Pancreas (tissue), 10 donors: ENCODE data around the gene SYNPO2. TPM values are rescaled to one million over a fixed set of nuclear protein-coding genes. Genes with fewer than 3 reads are reported as not detected.

Experiments used
- ATAC-seq, 4 donors: fragments of 200-7000 bp; cut with Tn5 transposase; one replicate each; pipeline versions ENCODE4 v1.8.0 to v1.9.1; 2020; ENCODE audit warnings: mild to moderate bottlenecking in 4 of 4, moderate library complexity in 4 of 4
- DNase-seq, 6 donors: peaks; one replicate each; pipeline ENCODE4 v3.0.0-alpha.2; 2020
- FAIRE-seq: peaks from 2 replicates; lab custom pipeline; 2012; peaks lifted over from hg19 to GRCh38; lab: Jason Lieb, UNC
- H3K27ac ChIP-seq, 4 donors: fragments of 200-600 bp; sonication (generic); 1 replicate in 3 of 4; 2 replicates in 1 of 4; pipeline versions ENCODE4 v1.5.0 to v1.8.0; 2020
- H3K27me3 ChIP-seq, 4 donors: fragments of 200-600 bp; one replicate each; pipeline ENCODE4 v1.8.0; 2021
- H3K36me3 ChIP-seq, 3 donors: fragments of 200-600 bp; sonication (generic) in 1 of 3; one replicate each; pipeline versions ENCODE4 v1.5.0 to v1.8.0; 2020 to 2021
- H3K4me1 ChIP-seq, 3 donors: fragments of 200-600 bp; one replicate each; pipeline ENCODE4 v1.8.0; 2021
- H3K4me3 ChIP-seq, 4 donors: fragments of 200-600 bp; sonication (generic) in 2 of 4; one replicate each; pipeline versions ENCODE4 v1.5.0 to v1.8.0; 2020 to 2021
- H3K9me3 ChIP-seq, 4 donors: fragments of 200-600 bp; one replicate each; pipeline ENCODE4 v1.8.0; 2021
- CTCF ChIP-seq, 4 donors: fragments of 200-600 bp; sonication (generic) in 3 of 4; IDR thresholded peaks; one replicate each; pipeline versions ENCODE4 v1.5.0 to v1.8.0; 2021; ENCODE audit warnings: antibody characterized with exemption in 4 of 4
- WGBS, 2 donors: extraction: QIAGEN DNeasy Blood & Tissue Kit; methylation state at CpG; one replicate each; pipeline ENCODE4 v1.1.7; 2013; 5-methylcytosine and 5-hydroxymethylcytosine counted together
- intact Hi-C, 3 donors: fragments of 100-400 bp; cut with DNase I; formaldehyde crosslinking; loops; one replicate each; pipeline versions ENCODE4 v1.11.1 to v1.14.2; 2022
- polyA plus RNA-seq, 2 donors: library from polyadenylated mRNA; stranded (reverse); fragments of 200-250 nt; gene quantifications; one replicate each; pipeline ENCODE4 v1.2.3, GENCODE V29; 2013
- total RNA-seq, 6 donors: library from RNA; stranded (reverse); fragmentation: NEBNext Ultra II Directional in 4 of 6; extraction: Animal tissue kit (Norgen Biotek cat#: 25700) in 4 of 6; gene quantifications; one replicate each; pipeline versions ENCODE4 v1.2.1 to v1.2.4, GENCODE V29; 2021 to 2023
- donor health status: healthy with polysubstance abuse.
- donor health status: DM: no; HTN: no; CAD: no; lungs with moderate emphysema.
- donor health status: DM: no; HTN: no; CAD: no.
- donor health status: control.
- donor health status: control.
- donor health status: Bipolar disorder and iron deficiency.
- donor health status: DM: yes; HTN: yes; CAD: no.
- donor health status: DM: no; HTN: no; CAD: no.
- donor health status: DM: no; HTN: no; CAD: no.
- donor health status: DM: yes; HTN: yes; CAD: no.

Gene SYNPO2
- total and polyA plus RNA-seq, 8 donors = 2.1 to 10.9 (median 4.1) TPM

- no peak for TF ChIP-seq CTCF (IDR thresholded peaks at IDR 0.05)
- Histone ChIP-seq H3K4me1 (peaks cover 0 to 13% (median 7%) of the 10 kb centered on the region in 3 donors), H3K9me3 (no peaks in the 10 kb centered on the region), H3K36me3 (no peaks in the 10 kb centered on the region), H3K27ac (no peak overlapping the region), H3K4me3 (no peak overlapping the region), H3K27me3 (peaks cover 0 to 7% (median 0%) of the 10 kb centered on the region in 4 donors)
- DNase-seq = no peak
- ATAC-seq = no peak
- FAIRE-seq = no peak
- intact Hi-C loops = no loop called here
- WGBS, 2 donors = 62 to 69% methylated on average over 2 of the region's 2 CpGs
Measured at GRCh38 chr4:119027811-119028210, 139.2 kb downstream of the SYNPO2 start.

- intact Hi-C loops = no loop called here
- peak; percentile 5 for FAIRE-seq
Measured at GRCh38 chr4:119028296-119028695, 139.6 kb downstream of the SYNPO2 start.

GRCh38 chr4:119029847-119030535 lies 141.3 kb downstream of the SYNPO2 start:
- FAIRE-seq (no peak), DNase-seq (no peak), ATAC-seq (no peak)
- Histone ChIP-seq H3K27ac (no peak overlapping the region), H3K4me1 (peaks cover 0 to 8% (median 7%) of the 10 kb centered on the region in 3 donors), H3K36me3 (no peaks in the 10 kb centered on the region), H3K27me3 (no peaks in the 10 kb centered on the region), H3K9me3 (no peaks in the 10 kb centered on the region), H3K4me3 (no peak overlapping the region)
- WGBS, 2 donors = 85 to 93% methylated on average over 18 of the region's 18 CpGs
- no peak for TF ChIP-seq CTCF (IDR thresholded peaks at IDR 0.05)
- intact Hi-C loops = no loop called here

More at GRCh38 chr4:119028296-119028695, 139.6 kb downstream of the SYNPO2 start:
- no peak for DNase-seq
- H3K27me3 ChIP-seq = peaks cover 0 to 2% (median 0%) of the 10 kb centered on the region in 4 donors
- 73 to 80% methylated on average over 2 of the region's 2 CpGs for WGBS, 2 donors
- peaks cover 0 to 13% (median 7%) of the 10 kb centered on the region in 3 donors for H3K4me1 ChIP-seq
- H3K4me3 ChIP-seq = no peak overlapping the region
- no peak overlapping the region for H3K27ac ChIP-seq
- TF ChIP-seq CTCF (IDR thresholded peaks at IDR 0.05) = no peak
- ATAC-seq = no peak
- H3K36me3 ChIP-seq = no peaks in the 10 kb centered on the region
- H3K9me3 ChIP-seq = no peaks in the 10 kb centered on the region

- TF ChIP-seq CTCF (IDR thresholded peaks at IDR 0.05) = no peak
- Histone ChIP-seq H3K4me1 (peaks cover 0 to 3% (median 2%) of the 10 kb centered on the region in 3 donors), H3K9me3 (no peaks in the 10 kb centered on the region), H3K36me3 (no peaks in the 10 kb centered on the region), H3K27me3 (no peaks in the 10 kb centered on the region), H3K27ac (no peak overlapping the region), H3K4me3 (no peak overlapping the region)
- DNase-seq (no peak), ATAC-seq (no peak), FAIRE-seq (no peak)
- 80 to 85% methylated on average over 12 of the region's 12 CpGs for WGBS, 2 donors
- intact Hi-C loops = no loop called here
Measured at GRCh38 chr4:119030536-119030890, 141.9 kb downstream of the SYNPO2 start.

GRCh38 chr4:119031218-119031617 lies 142.6 kb downstream of the SYNPO2 start:
- WGBS, 2 donors = 84 to 92% methylated on average over 11 of the region's 11 CpGs
- no peaks in the 10 kb centered on the region for H3K9me3 ChIP-seq
- FAIRE-seq (no peak), DNase-seq (no peak), ATAC-seq (no peak)
- no peaks in the 10 kb centered on the region for H3K36me3 ChIP-seq
- no peak overlapping the region for H3K27ac ChIP-seq
- no peak overlapping the region for H3K4me3 ChIP-seq
- no peaks in the 10 kb centered on the region for H3K27me3 ChIP-seq
- intact Hi-C loops = no loop called here
- TF ChIP-seq CTCF (IDR thresholded peaks at IDR 0.05) = no peak
- no peaks in the 10 kb centered on the region for H3K4me1 ChIP-seq
